ENCODE measurements around the gene PRMT3.

Gene PRMT3

DNA sequence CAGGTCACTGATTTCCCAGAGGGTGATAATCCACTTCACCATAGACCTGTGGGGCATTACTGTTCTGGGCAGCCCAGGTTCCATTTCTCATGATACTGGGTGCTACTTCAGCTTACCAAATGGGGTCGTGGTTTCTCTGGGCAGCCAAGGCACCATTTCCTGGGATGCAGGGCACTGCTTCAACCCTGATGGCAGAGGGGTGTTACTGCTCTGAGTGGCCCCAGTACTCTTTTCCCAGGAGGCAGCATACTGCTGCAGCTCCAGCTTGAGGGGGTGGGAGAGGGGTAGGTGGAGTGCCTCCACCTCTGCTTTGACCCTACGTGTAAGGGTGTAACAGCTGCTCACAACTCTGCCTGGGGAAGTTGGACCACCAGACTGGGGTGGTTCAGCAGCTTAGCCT lies 51.1 kb downstream of the PRMT3 start:
- TF ChIP-seq, protein P1, sequence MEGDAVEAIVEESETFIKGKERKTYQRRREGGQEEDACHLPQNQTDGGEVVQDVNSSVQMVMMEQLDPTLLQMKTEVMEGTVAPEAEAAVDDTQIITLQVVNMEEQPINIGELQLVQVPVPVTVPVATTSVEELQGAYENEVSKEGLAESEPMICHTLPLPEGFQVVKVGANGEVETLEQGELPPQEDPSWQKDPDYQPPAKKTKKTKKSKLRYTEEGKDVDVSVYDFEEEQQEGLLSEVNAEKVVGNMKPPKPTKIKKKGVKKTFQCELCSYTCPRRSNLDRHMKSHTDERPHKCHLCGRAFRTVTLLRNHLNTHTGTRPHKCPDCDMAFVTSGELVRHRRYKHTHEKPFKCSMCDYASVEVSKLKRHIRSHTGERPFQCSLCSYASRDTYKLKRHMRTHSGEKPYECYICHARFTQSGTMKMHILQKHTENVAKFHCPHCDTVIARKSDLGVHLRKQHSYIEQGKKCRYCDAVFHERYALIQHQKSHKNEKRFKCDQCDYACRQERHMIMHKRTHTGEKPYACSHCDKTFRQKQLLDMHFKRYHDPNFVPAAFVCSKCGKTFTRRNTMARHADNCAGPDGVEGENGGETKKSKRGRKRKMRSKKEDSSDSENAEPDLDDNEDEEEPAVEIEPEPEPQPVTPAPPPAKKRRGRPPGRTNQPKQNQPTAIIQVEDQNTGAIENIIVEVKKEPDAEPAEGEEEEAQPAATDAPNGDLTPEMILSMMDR (IDR thresholded peaks at IDR 0.05; ENCODE audit: control insufficient read depth, extremely low read depth, insufficient read depth) = no peak
- DNase-seq (ENCODE audit: low read depth) = no peak
- no peak overlapping the region for H3K4me3 ChIP-seq (ENCODE audit: low read depth, low read length)

DNA sequence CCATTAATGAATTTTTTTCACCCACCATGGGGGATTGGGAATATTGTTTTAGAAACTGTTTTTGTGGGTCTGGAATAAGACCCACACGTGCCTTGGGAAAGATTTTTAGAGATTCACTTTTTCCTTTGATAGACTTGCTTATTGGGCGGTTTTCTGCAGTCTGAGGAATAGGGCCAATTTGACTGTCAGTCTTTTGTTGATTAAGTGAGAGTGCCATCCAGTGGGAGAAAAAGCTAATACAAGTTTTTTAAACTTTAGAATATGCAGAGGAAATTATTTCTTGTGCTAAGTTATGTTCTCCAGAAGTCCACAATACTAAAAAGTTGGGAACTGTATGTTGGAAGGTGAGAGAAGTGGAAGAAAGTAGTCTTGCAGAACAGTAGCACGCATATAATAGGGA lies 56.1 kb downstream of the PRMT3 start:
- no peak for DNase-seq (ENCODE audit: low read depth)
- TF ChIP-seq, protein P1 (IDR thresholded peaks at IDR 0.05; ENCODE audit: control insufficient read depth, extremely low read depth, insufficient read depth) = peak; percentile 47
- H3K4me3 ChIP-seq (ENCODE audit: low read depth, low read length) = no peak overlapping the region

DNA sequence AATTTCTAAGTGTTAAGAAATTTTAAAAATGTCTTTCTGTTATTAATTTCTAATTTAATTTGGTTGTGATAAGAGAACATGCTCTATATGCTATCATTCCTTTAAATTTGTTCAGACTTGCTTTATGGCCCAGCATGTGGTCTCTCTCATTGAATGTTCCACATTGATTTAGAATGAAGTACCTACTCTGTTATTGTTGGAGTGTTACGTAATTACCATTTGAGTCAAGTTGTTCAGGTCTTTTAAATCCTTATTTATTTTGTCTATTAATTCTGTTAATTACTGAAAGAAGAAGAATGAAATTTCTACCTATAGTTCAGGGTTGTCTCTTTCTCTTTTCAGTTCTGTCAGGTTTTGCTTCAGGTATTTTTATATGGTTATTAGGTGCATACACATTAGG lies 57.0 kb downstream of the PRMT3 start:
- no peak overlapping the region for H3K4me3 ChIP-seq (ENCODE audit: low read depth, low read length)
- no peak for DNase-seq (ENCODE audit: low read depth)
- TF ChIP-seq, protein P1 (IDR thresholded peaks at IDR 0.05; ENCODE audit: control insufficient read depth, extremely low read depth, insufficient read depth) = no peak

DNA sequence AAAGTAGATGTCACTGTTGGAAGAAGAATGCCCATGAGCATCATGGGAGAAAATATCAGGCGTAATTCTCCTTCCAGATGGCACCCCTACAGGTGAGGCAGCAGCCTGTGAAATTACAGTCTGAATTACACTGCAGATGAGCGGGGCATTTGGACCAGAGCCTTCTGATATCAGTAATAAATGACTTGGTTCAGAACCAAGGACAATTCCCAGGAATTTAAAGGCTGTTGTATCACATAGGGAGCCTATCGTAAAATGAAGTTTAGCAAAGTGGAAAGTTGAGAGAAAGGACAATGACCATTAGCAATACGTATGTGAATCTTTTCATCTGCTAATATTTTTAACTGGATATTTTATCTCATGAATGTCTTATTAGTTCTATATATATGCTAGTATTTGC lies 61.3 kb downstream of the PRMT3 start:
- DNase-seq (ENCODE audit: low read depth) = no peak
- H3K4me3 ChIP-seq (ENCODE audit: low read depth, low read length) = no peak overlapping the region
- TF ChIP-seq, protein P1 (IDR thresholded peaks at IDR 0.05; ENCODE audit: control insufficient read depth, extremely low read depth, insufficient read depth) = no peak

DNA sequence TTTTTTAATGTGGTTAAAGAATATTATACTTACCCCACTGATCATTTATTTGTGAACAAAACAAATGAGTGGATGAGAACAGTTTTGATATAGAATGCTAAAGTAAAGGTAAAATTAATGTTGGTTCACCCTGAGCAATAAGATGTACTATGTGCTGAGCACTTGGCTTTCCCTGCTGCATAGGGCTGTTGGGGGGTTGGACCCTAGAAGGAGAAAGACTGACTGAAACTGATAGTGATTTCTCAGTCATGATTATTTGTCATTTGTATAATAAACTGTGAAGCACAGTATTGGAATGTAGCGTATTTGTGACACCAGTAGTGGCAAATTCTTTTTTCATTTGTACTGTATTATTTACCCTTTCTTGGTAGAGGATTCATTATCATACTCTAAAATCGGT lies 63.3 kb downstream of the PRMT3 start:
- DNase-seq (ENCODE audit: low read depth) = peak; percentile 30
- no peak overlapping the region for H3K4me3 ChIP-seq (ENCODE audit: low read depth, low read length)
- TF ChIP-seq, protein P1 (IDR thresholded peaks at IDR 0.05; ENCODE audit: control insufficient read depth, extremely low read depth, insufficient read depth) = no peak

DNA sequence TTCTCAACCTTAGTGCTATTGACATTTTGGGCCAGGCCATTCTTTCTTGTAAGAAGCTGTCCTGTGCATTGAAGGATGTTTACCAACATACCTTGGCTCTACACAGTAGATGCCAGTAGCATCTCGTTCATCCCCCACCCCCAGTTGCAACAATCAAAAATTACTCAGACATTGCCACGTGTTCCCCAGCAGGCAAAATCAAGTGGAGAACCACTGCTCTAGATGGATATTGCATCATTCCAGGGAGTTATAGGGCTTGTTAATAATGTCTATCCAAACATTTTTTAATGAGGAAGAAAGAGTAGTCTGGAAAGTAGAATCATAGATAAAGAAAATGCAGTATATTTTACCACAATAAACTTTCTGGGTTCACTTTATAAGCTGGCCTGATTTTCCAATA lies 64.1 kb downstream of the PRMT3 start:
- H3K4me3 ChIP-seq (ENCODE audit: low read depth, low read length) = peak overlapping the region; percentile 4; the same call in 1 of the 2 replicates
- DNase-seq (ENCODE audit: low read depth) = peak; percentile 31
- TF ChIP-seq, protein P1 (IDR thresholded peaks at IDR 0.05; ENCODE audit: control insufficient read depth, extremely low read depth, insufficient read depth) = no peak

DNA sequence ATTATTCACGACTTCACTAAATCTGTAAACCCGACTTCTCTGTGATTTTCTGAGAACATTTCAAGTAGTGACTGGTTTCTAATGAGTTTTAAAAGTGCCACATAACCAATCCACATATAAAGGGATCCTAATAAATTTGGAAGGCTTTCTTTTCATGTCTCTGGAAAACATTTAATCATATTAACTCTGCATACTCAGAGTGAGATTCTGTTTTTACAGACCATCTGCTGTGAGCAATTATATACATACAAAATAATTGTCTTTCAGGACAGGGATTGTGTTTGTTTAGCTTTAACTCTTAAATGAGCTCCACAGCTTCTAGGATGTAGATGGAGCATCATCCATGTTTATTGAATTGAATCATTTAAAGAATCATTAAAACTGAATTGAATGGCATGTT lies 65.1 kb downstream of the PRMT3 start:
- DNase-seq (ENCODE audit: low read depth) = no peak
- TF ChIP-seq, protein P1 (IDR thresholded peaks at IDR 0.05; ENCODE audit: control insufficient read depth, extremely low read depth, insufficient read depth) = no peak
- H3K4me3 ChIP-seq (ENCODE audit: low read depth, low read length) = no peak overlapping the region
